Glomerular endothelial cell (primary cell): Measurements from ENCODE around the gene NCAPD2. TPM values are rescaled to one million over a fixed set of nuclear protein-coding genes. Genes with fewer than 3 reads are reported as not detected.
"Not testable (repeated sequence)": the region's sequence is repeated elsewhere in the genome, so short reads cannot be mapped to it uniquely, and the experiment has no call there.

Source experiments
- DNase-seq: peaks from one replicate; pipeline ENCODE4 v3.0.0-alpha.2; 2011; ENCODE audit warnings: low read depth, low spot score; ENCODE audit errors: extremely low read depth
- total RNA-seq: library from RNA; depleted of rRNA; stranded (reverse); fragments of >200 nt; gene quantifications from 2 replicates; pipeline ENCODE4 v1.2.3, GENCODE V29; 2015

Gene NCAPD2
- total RNA-seq, 1 donor from 2014 or later, result 45.0 TPM

DNA sequence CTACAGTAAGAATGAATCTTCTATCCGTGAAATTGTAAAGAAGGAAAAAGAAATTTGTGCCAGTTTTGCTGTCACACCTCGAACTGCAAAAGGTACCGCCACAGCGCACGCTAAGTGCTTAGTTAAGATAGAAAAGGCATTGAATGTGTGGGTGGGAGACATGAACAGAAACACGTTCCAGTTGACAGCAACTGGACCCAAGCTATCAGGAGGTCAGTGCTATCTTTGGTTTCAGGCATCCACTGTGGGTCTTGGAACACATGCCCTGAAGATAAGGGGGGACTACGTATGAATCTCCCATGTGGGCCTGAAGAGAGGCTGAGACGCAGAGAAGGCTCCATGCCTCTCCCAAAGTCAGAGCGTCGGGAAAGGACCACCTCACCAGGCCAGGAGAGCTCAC lies 52.1 kb downstream of the NCAPD2 start:
- no peak for DNase-seq

DNA sequence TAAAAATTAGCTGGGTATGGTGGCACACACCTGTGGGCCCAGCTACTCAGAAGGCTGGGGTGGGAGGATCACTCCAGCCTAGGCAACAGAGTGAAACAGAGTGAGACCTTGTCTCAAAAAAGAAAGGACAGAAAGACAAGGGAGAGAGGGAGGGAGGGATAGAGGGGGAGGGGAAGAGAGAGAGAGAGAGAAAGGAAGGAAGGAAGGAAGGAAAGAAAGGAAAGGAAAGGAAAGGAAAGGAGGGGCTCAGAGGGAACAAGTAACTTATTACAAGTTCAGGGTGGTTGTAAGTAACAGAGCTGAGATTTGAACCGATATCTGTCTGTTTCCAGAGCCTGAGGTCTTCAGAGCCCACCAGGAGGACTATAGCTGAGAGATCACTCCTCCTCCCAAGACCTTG lies 53.7 kb downstream of the NCAPD2 start:
- no peak for DNase-seq

DNA sequence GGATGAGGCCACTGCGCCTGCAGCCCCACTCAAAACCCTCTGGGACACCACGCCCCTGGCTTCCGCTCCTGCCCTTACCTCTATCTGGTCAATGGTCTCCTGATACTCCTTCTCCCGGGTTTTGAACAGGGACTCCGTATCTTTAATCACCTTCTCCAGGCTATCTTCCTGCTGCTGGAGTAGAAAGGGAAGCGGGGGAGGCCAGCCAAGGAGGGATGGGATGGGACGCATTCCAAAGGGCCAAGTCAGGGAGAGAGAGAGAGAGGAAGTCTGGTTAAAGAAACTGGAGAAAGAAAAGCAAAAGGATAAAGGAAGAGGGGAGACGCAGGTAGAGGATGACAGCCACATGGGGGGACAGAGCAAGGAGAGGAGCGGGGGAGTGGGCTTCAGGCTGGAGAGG lies 54.1 kb downstream of the NCAPD2 start:
- no peak for DNase-seq

DNA sequence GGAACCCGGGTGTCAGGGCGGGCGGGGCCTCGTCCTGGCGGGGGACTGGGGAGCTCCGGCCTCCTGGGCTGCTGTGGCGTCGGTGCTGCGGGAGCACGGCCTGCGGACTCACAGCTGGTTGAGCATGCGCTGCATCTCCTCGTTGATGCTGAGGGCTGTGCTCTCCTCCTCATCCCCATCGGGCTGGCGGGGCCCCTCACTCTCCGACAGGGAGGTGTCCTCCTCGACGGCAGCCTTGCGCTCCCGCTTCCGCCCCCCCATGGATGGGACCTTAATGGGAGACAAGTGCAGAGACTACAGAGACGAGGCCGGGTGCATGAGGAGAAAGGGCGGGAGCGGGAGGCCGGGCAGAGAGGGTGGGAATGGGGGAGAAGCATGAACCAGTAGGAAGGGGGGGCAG lies 54.7 kb downstream of the NCAPD2 start:
- no peak for DNase-seq

DNA sequence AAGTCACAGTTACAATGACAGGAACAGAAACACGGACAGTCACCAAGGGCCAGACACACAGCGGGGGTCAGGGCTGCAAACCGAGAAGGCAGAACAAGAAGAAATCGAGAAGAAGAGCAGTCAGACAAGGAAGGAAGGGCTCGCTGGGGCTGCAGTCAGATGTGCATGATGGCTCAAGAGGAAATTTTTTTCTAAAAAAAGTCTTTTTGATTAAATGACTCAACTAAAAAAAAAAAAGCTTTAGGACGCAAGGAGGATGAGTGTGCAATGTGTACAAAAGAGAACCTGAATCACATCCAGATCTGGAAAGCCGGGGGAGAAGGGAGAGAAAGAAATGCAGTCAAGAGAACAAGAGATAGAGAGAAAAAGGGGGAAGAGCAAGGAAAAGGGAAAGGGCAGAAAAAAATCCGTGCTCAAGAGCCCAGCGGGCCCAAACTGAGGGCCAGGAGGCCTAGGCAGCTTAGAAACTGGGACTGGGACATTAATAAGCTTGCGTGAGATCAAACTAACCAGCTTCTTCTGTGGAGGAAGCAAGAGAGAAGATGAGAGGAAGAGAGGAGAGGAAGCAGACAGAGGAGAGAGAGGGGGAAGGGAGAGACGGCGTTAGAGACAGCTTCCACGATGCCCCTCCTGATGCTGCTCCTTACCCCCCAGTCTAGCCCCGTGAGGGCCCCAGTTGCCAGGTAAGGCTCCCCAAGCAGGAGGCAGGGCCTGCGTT lies 55.2 kb downstream of the NCAPD2 start:
- no peak for DNase-seq

DNA sequence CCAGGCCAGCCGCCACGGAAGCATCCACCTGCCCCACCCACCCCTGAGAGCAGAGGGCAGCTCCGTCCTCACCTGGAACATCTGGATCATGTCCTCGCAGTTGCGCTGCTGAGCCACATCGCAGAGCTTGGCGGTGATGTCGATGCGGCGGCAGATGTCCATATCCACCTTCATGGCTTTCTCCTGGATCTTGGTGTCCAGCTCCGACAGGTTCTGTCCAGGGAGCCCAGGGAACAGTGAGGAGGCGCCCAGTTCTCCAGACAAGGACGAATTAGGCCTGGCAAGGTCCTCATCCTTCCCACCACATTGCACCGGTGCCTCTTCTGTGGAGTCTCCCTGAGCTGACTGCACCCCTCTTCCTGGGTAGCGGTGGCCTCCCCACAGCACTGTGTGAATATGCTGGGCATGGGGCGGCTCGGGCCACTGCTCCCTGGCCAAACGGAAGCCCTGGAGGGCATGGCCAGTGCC lies 55.8 kb downstream of the NCAPD2 start:
- DNase-seq, result no peak

DNA sequence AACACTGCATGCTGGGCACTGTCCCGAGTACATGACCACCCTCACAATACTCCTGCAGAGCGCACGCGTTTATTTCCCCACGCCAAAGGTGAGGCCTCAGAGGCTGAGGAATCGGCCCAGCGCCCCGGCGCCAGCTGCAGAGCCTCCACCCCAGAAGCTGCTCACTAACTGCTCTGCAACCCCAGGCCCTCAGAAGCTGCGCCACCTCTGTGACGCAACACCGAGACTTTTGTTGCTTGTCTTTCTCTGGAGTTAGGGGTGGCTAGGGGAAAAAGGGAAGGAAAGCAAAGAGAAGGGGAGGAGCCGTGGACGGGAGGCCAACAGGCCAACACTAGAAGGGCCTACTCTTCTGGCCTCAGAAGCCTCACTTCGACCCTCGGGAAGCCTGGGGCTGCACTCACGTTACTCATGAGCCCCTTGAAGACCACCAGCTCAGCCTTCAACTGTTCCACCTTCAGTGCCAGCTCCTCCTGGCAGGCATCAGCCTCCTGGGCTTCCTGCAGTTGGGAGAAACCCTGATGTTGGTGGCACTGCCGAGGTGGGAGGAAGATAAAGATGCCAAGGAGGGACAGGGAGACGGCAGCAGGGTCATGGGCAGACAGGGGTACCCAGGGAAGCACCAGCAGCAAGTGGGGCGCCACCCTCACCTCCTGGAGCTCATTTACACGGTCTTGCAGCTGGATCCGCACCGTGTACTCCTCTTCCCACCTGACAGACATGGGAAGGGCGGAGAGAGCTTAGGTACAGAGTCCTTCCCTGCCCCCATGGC lies 56.6 kb downstream of the NCAPD2 start:
- DNase-seq, result no peak

DNA sequence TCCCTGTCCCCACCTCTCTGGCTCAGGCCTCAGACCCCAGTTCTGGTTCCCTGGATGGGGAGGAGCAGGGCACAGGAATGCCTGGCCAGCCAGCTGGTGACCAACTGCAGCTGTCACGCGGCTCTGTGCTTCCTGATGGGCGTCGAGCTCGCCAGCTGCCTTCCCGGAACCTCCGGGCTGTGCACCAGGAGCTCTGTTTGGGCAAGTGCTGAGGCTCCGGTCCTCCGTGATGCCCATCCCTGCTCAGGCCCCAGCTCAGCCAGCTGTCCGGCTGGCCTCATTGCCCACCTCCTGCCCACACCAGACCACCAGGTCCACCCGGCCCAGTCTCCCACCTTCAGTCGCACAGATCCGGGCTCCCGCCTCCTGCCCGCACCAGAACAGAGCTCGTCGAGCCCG lies 57.2 kb downstream of the NCAPD2 start:
- DNase-seq, result no peak

DNA sequence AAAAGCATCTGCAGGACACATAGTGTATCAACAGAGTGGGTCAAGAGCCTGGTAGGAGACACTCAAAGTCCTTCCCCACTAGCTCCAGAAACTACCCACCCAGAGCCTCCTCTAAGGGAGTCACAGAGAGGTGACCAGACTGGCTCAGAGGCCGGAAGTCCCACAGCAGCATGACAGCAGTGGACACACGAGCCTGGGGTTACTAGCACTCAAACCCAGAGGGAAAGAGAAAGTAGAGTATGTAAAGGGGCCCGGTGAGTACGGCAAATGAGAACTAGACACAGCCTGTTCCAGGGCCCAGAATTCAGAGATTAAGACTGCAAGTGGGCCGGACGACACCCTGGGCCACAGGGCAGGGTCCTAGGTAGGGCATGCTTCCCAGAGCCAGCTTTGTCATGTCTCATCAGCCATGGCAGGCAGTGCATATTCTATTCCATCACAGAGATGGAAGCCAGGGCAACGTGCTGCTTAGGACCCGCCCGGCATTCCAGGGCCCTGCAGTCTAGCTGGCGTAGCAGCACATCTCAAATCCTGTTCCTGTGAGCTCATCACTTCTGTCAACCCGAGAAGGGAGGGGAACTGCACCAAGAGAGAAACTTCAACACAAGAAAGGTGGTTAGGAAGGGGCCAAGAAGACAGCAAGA lies 57.7 kb downstream of the NCAPD2 start:
- no peak for DNase-seq

DNA sequence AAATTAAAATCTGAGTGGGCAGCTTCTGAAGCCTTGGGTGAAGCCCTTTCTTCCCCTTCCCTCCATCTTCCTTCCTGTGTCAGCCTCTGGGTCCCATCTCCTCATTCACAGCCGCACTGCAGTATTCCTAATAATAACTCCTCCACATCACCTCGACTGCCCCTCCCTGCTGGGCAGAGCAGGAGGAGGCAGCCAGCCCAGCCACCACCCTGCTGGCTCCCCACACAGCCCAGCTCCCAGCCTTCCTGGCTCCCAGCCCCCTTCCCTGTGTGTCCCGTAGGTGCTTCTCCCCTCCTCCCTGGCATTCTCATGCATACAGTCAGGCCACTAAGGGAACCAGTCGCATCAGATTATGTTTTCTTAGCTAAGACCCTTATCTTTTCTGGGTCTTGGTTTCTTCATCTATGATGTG lies 58.2 kb downstream of the NCAPD2 start:
- DNase-seq, result no peak

DNA sequence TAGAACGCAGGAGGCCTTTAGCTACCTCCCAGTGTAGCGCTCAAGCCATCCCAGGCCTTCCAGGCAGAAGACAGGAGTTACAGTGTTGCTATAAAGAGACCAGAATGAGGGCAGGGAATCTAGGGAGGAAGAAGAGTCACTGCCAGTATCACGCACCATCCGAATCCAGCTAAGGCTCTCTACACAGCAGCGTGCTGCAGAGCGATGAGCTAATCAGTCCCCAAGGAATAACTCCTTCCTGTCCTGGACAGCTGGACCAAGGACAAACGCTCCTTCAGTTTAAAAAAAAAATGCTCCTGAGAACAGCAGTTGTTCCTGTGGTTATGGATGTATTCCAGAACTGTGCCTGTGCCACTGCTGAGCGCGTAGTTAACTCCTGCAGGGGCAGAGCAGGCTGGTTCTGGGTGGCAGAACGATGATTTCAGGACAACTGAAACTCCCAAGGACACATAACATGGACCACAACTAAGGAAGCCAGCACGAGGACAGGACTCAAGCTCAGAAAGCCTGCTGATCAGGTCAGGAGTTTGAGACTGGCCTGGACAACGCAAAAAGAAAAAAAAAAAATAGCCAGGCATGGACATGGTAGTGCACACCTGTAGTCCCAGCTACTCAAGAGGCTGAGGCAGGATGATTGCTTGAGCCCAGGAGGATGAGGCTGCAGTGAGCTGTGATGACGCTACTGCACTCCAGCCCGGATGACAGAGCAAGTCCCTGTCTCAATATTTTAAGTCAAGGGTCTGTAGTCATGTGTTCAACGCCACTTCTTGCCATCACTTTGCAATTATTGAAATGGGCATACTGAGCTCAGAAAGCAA lies 59.4 kb downstream of the NCAPD2 start:
- DNase-seq, result no peak

DNA sequence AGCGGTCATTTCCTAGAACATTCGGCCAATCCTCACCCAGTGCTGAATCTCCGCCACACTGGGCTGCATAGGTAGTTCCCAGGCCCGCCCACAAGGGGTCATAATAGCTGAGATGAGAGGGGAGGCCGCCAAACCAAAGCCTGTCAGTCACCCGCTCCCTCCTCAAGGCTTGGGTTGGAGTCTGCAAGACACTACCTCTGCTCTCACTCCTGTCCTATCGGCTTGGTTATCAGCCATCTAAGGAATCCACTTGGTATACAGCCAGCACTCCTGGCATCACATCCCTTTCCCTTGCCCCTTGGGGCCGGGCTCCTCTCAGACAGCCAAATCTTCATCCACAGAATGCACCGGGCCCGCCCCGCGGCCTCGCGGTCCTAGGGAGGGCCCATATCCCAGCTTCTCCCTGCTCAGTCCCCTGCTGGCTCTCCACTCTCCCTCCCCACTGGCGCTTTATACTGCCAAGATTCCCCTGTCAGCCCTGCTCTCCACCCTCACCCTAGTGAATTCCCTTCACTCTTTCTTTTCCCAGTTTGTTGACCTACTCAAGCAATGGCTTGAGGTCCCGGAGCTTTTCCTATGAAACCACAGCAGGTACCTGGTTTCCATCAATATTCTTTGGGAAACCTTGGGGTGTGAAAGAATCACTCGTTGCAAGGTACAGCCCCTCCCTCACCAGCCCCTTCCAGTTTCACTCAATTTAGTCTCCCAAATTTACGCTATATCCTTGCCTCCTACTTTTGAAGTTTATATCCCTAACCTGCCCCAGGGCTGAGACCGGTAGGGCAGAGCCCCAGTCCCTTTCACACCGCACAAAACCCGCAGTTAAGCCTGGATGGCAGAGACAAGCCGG lies 60.5 kb downstream of the NCAPD2 start:
- no peak for DNase-seq

DNA sequence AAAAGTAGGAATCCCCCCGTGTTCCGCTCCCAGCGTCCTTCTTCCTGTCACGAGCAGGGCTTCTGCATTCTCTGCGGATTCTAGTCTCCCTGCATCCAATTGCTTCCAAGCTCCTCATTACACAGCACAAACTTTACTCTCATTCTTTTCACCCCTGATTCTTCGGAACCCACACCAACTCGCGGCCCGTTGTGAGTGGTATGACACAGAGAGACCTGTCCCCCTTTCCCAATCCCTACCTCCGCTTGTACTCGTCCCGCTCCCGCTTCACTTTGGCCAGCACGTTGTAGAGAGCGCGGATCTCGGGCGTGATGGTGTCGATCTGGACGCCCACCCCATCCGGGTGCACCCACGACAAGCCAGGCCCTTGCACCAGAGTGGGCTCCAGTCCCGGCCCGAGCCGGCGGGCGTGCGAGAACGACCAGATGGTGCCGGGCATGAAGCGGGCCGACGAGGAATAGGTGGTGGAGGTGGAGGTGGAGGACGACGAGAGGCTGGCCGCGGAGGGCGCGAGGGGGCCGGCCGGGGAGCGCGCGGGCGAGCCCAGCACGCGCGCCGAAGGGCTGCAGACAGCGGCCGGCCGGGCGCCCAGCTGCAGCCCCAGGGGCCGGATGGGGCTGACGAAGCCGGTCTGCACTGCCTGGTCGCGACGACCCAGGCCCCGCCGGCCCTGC lies 61.3 kb downstream of the NCAPD2 start:
- DNase-seq, result no peak

DNA sequence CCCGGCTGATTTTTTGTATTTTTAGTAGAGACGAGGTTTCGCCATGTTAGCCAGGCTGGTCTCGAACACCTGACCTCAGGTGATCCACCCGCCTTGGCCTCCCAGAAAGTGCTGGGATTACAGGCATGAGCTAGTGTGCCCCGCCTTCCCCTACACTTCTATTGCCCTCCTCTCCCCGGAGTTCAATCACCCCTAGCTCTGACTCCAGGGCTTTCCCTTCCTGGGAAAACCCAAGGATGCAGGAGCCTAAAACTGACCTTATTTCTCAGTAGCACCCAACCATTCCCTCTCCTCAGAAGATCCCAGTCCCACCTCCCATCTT lies 62.6 kb downstream of the NCAPD2 start:
- DNase-seq, result not testable (repeated sequence)

DNA sequence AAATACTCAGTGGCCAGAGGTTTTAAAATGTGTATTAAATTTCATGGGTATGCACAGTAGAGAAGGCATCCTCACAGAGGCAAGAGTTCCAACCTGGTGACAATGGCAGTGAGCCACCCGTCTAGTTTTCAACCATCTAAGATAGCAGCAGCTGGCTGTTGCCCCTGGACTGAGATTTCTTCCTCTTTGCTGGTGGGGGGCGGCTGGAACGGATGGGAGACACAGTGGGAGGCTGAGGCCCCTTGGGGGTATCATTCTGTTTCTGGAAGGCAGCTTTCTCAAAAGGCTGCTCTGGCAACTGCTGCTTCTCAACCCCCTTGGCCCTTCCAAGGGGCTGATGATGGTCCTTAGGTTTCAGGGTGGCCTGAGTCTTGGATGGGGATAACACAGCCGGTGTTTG lies 63.0 kb downstream of the NCAPD2 start:
- no peak for DNase-seq

DNA sequence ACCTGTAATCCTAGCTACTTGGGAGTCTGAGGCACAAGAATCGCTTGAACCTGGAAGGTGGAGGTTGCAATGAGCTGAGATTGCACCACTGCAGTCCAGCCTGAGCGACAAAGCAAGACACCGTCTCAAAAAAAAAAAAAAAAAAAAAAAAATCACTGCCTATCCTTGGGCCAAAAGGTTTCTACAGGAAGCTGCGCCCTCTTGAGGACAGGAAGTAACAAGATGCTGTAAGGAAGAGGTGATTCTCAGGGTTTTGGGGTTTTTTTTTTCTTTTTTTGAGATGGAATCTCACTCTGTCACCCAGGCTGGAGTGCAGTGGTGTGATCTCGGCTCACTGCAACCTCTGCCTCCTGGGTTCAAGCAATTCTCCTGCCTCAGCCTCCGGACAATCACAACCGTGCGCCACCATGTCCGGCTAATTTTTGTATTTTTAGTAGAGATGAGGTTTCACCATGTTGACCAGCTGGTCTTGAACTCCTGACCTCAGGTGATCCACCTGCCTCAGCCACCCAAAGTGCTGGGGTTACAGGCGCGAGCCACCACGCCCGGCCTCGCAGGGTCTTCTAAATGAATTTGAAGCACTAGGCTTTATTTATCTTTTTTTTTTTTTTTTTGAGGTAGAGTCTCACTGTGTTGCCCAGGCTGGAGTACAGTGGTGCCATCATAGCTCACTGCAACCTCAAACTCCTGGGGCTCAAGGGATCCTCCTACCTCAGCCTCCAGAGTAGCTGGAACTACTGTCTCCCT lies 64.3 kb downstream of the NCAPD2 start:
- not testable (repeated sequence) for DNase-seq

DNA sequence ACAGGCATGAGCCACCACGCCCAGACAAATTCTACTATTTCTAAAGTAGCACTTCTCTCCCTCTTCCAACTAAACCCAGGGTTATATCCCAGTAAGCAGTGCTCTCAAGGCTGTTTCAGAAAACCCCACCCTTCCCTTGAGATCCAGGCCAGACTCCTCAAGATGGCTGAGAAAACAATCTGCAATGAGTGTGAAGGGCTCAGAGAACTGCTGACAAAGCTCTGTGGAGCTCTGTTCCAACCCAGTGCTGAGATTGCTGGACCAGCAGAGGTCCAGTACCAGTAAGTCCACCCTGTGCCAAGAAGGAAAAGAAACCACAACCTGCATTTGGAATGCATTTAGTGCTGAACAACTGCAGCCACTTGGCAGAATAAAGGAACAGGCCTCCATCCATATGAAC lies 65.6 kb downstream of the NCAPD2 start:
- no peak for DNase-seq

DNA sequence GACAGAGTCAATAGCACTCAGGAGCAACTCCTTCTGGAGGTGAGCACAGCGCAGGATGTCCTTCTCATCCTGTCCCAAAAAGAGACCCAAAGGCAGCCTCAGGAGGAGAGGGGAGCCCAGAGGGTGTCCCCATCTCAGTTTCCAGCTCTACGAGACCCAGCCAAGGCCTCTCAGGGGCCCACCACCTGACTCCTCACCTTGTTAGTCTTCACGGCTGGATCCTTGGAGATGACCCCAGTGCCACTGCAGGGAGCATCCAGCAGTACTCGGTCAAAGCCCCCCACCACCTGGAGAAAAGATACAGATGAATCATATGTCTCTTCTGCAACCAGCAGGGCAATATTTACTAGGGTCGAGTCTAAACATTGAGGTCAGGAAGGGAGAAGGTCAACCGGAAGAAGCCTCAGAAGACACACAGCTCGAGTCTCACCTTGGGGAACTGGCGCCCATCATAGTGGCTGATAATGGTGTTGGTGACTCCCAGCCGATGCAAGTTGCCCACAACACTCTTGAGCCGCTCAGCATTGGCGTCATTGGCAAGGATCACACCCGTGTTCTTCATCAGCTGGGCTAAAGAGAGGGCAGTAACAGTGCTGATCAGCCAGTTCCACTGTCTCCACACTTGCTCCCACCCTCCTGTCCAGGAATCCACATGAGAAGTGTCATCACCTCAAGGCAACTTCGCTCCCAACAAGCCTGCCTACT lies 66.8 kb downstream of the NCAPD2 start:
- no peak for DNase-seq
